Measurements from ENCODE around the gene PMM2.
"Not testable (repeated sequence)": the region's sequence is repeated elsewhere in the genome, so short reads cannot be mapped to it uniquely, and the experiment has no call there.

Gene PMM2

GRCh38 chr16:8867216-8867931, 69.7 kb downstream of the PMM2 start:
- no peak for DNase-seq (ENCODE audit: low read depth)

GRCh38 chr16:8867932-8868415, 70.3 kb downstream of the PMM2 start:
- no peak for DNase-seq (ENCODE audit: low read depth)

- DNase-seq (ENCODE audit: low read depth), result peak; percentile 71
Observed at GRCh38 chr16:8868416-8869211, 71.0 kb downstream of the PMM2 start, which contains the start of gene CARHSP1. TSS of gene CARHSP1 (minus strand) at chr16:8869006. CDS start at chr16:8859328, 9,678 bp downstream.

- no peak for DNase-seq (ENCODE audit: low read depth)
Observed at GRCh38 chr16:8869212-8869987, 71.8 kb downstream of the PMM2 start.

GRCh38 chr16:8869988-8870241, 72.3 kb downstream of the PMM2 start:
- DNase-seq (ENCODE audit: low read depth), result not testable (repeated sequence)

- DNase-seq (ENCODE audit: low read depth), result no peak
Observed at GRCh38 chr16:8872071-8872470, 74.4 kb downstream of the PMM2 start.

GRCh38 chr16:8872967-8873865, 75.6 kb downstream of the PMM2 start:
- no peak for DNase-seq (ENCODE audit: low read depth)

GRCh38 chr16:8873866-8874195, 76.2 kb downstream of the PMM2 start:
- DNase-seq (ENCODE audit: low read depth), result not testable (repeated sequence)

- no peak for DNase-seq (ENCODE audit: low read depth)
Observed at GRCh38 chr16:8874388-8874787, 76.7 kb downstream of the PMM2 start.

- DNase-seq (ENCODE audit: low read depth), result not testable (repeated sequence)
Observed at GRCh38 chr16:8875317-8875716, 77.7 kb downstream of the PMM2 start.

- no peak for DNase-seq (ENCODE audit: low read depth)
Observed at GRCh38 chr16:8877894-8878522, 80.4 kb downstream of the PMM2 start.

GRCh38 chr16:8878523-8878911, 80.9 kb downstream of the PMM2 start:
- no peak for DNase-seq (ENCODE audit: low read depth)

GRCh38 chr16:8880839-8881510, 83.3 kb downstream of the PMM2 start:
- no peak for DNase-seq (ENCODE audit: low read depth)

GRCh38 chr16:8882041-8882617, 84.5 kb downstream of the PMM2 start, which contains the start of gene LITAFD:
TSS of gene LITAFD (plus strand) at chr16:8882351. CDS start at chr16:8884356, 2,005 bp downstream.
- DNase-seq (ENCODE audit: low read depth), result no peak

GRCh38 chr16:8882725-8883377, 85.2 kb downstream of the PMM2 start:
- no peak for DNase-seq (ENCODE audit: low read depth)

GRCh38 chr16:8885674-8886592, 88.3 kb downstream of the PMM2 start:
- no peak for DNase-seq (ENCODE audit: low read depth)

GRCh38 chr16:8886593-8887430, 89.2 kb downstream of the PMM2 start:
- no peak for DNase-seq (ENCODE audit: low read depth)

- no peak for DNase-seq (ENCODE audit: low read depth)
Observed at GRCh38 chr16:8887431-8887765, 89.8 kb downstream of the PMM2 start.

Data from activated gamma-delta T cell treated with anti-CD3 and anti-CD28 coated beads, Interleukin-2, amount 50 U/mL, for 16 hours (primary cell).